Mesodermal cell (in vitro differentiated cells): Measurements from ENCODE around the gene ATAT1.

ENCODE experiments used
- H3K27ac ChIP-seq: 2 replicates; pipeline ENCODE4 v1.7.0; 2013; ENCODE audit warnings: mild to moderate bottlenecking, low read depth, low read length, moderate library complexity; ENCODE audit not compliant: severe bottlenecking
- H3K36me3 ChIP-seq: 2 replicates; pipeline ENCODE4 v1.7.1; 2013; ENCODE audit warnings: mild to moderate bottlenecking, low read length, moderate library complexity; ENCODE audit not compliant: control insufficient read depth, insufficient read depth
- H3K4me1 ChIP-seq: one replicate; pipeline ENCODE4 v1.7.1; 2013; ENCODE audit warnings: mild to moderate bottlenecking, low read length; ENCODE audit not compliant: insufficient read depth, control insufficient read depth, poor library complexity, severe bottlenecking
- H3K4me3 ChIP-seq: 2 replicates; pipeline ENCODE4 v1.7.0; 2013; ENCODE audit warnings: low read length, control low read depth, mild to moderate bottlenecking; ENCODE audit not compliant: insufficient read depth, poor library complexity, severe bottlenecking; ENCODE audit errors: extremely low read depth
- H3K9me3 ChIP-seq: 2 replicates; pipeline ENCODE4 v1.7.1; 2013; ENCODE audit warnings: mild to moderate bottlenecking, low read length, moderate library complexity; ENCODE audit not compliant: control insufficient read depth
- WGBS, 2 experiments: methylation state at CpG; one replicate each; pipeline ENCODE4 v1.1.5; 2013; ENCODE audit warnings: missing lambda C conversion rate in 2 of 2; ENCODE audit not compliant: insufficient coverage in 2 of 2; 5-methylcytosine and 5-hydroxymethylcytosine counted together

Gene ATAT1

GRCh38 chr6:30613251-30614043 is 13.2 kb upstream of the ATAT1 start:
- Histone ChIP-seq H3K27ac (peak overlapping the region; percentile 48), H3K4me1 (peaks cover 18% of the 10 kb centered on the region), H3K36me3 (peaks cover 59% of the 10 kb centered on the region), H3K9me3 (no peaks in the 10 kb centered on the region), H3K4me3 (peak overlapping the region; percentile 84)

GRCh38 chr6:30614044-30614842 is 12.4 kb upstream of the ATAT1 start:
- no peaks in the 10 kb centered on the region for H3K9me3 ChIP-seq
- 82 to 95% methylated on average over 3 to 5 of the region's 8 CpGs for WGBS, 2 experiments
- peak overlapping the region; percentile 99 for H3K27ac ChIP-seq
- H3K4me3 ChIP-seq = peak overlapping the region; percentile 84
- H3K4me1 ChIP-seq = peaks cover 18% of the 10 kb centered on the region
- H3K36me3 ChIP-seq = peaks cover 53% of the 10 kb centered on the region

- peaks cover 53% of the 10 kb centered on the region for H3K36me3 ChIP-seq
These were observed 11.8 kb upstream of the ATAT1 start for GRCh38 chr6:30614843-30615218.

GRCh38 chr6:30615219-30615957 is 11.3 kb upstream of the ATAT1 start:
- H3K4me3 ChIP-seq = peak overlapping the region; percentile 84
- H3K36me3 ChIP-seq = peaks cover 53% of the 10 kb centered on the region
- 0% methylated on average over 2 to 4 of the region's 10 CpGs for WGBS, 2 experiments
- no peaks in the 10 kb centered on the region for H3K9me3 ChIP-seq
- H3K27ac ChIP-seq = peak overlapping the region; percentile 99
- peaks cover 18% of the 10 kb centered on the region for H3K4me1 ChIP-seq

More at GRCh38 chr6:30614843-30615218, 11.8 kb upstream of the ATAT1 start:
- WGBS, 2 experiments = no CpG with 5 or more reads among the region's 6 CpGs
- H3K4me3 ChIP-seq = peak overlapping the region; percentile 84
- H3K27ac ChIP-seq = peak overlapping the region; percentile 99
- H3K4me1 ChIP-seq = peaks cover 18% of the 10 kb centered on the region
- H3K9me3 ChIP-seq = no peaks in the 10 kb centered on the region

GRCh38 chr6:30615958-30616810 is 10.5 kb upstream of the ATAT1 start:
- peaks cover 18% of the 10 kb centered on the region for H3K4me1 ChIP-seq
- H3K9me3 ChIP-seq = no peaks in the 10 kb centered on the region
- WGBS, 2 experiments = 0% methylated on average over 3 to 5 of the region's 10 CpGs
- peak overlapping the region; percentile 99 for H3K27ac ChIP-seq
- peak overlapping the region; percentile 84 for H3K4me3 ChIP-seq
- peaks cover 53% of the 10 kb centered on the region for H3K36me3 ChIP-seq

GRCh38 chr6:30616811-30617564 is 9.7 kb upstream of the ATAT1 start, which contains the start of gene PPP1R10:
Gene PPP1R10 (minus strand): TSS chr6:30617243. CDS start chr6:30609944, 7,299 bp downstream.
- H3K9me3 ChIP-seq = no peaks in the 10 kb centered on the region
- peaks cover 56% of the 10 kb centered on the region for H3K36me3 ChIP-seq
- peak within 1 kb of the TSS; percentile 84 for H3K4me3 ChIP-seq
- H3K27ac ChIP-seq = peak within 1 kb of the TSS; percentile 99
- peaks cover 18% of the 10 kb centered on the region for H3K4me1 ChIP-seq
- WGBS, 2 experiments = 0 to 1% methylated on average over 29 to 35 of the region's 40 CpGs

- H3K27ac ChIP-seq = peak within 1 kb of the TSS; percentile 99
- no peaks in the 10 kb centered on the region for H3K9me3 ChIP-seq
- H3K4me1 ChIP-seq = peaks cover 18% of the 10 kb centered on the region
- H3K4me3 ChIP-seq = peak within 1 kb of the TSS; percentile 84
- 0% methylated on average over 28 to 29 of the region's 34 CpGs for WGBS, 2 experiments
- H3K36me3 ChIP-seq = peaks cover 63% of the 10 kb centered on the region
These were observed 9.0 kb upstream of the ATAT1 start, which contains the start of gene MRPS18B for GRCh38 chr6:30617565-30618269. Gene MRPS18B (plus strand): TSS chr6:30617840. CDS start chr6:30617866, 26 bp downstream.

GRCh38 chr6:30618270-30618797 is 8.3 kb upstream of the ATAT1 start:
- H3K36me3 ChIP-seq = peaks cover 64% of the 10 kb centered on the region
- no peaks in the 10 kb centered on the region for H3K9me3 ChIP-seq
- H3K27ac ChIP-seq = peak overlapping the region; percentile 99
- peaks cover 13% of the 10 kb centered on the region for H3K4me1 ChIP-seq
- WGBS, 2 experiments = 40 to 46% methylated on average over 3 of the region's 8 CpGs
- peak overlapping the region; percentile 84 for H3K4me3 ChIP-seq

GRCh38 chr6:30619561-30619960 is 7.1 kb upstream of the ATAT1 start:
- 99 to 100% methylated on average over 9 to 11 of the region's 11 CpGs for WGBS, 2 experiments
- Histone ChIP-seq H3K36me3 (peaks cover 64% of the 10 kb centered on the region), H3K27ac (no peak overlapping the region)

More at GRCh38 chr6:30619561-30619960, 7.1 kb upstream of the ATAT1 start:
- Histone ChIP-seq H3K4me3 (no peak overlapping the region), H3K4me1 (peaks cover 1% of the 10 kb centered on the region), H3K9me3 (no peaks in the 10 kb centered on the region)
